GM12874 (cell line): ENCODE data around the gene DHRS2.

Experiments
- TF ChIP-seq, protein P1 (sequence below): IDR thresholded peaks from 2 replicates; pipeline ENCODE4 v1.5.1; 2011; ENCODE audit warnings: low read depth, mild to moderate bottlenecking, control low read depth, low read length, moderate library complexity; ENCODE audit not compliant: insufficient read depth

DHRS2 gene

DNA sequence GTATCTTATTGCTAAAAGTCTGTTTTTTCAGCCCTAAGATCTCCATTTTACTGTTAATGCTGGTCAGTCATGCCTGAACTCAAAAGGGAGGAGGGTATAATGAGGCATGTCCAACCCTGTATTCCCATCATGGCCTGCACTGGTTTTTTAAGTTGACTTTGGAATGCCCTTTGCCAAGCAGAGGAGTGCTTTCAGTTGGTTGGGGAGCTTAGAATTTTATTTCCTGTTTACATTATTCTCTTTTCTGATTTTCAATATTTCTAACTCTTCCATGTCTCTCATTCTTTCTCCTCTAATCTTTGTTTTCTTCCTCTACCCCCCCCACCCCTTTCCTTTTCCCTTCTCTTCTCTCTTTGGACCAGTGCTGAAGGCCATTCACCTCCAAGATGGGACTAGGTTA, 4.9 kb upstream of the DHRS2 start:
- TF ChIP-seq, protein P1, sequence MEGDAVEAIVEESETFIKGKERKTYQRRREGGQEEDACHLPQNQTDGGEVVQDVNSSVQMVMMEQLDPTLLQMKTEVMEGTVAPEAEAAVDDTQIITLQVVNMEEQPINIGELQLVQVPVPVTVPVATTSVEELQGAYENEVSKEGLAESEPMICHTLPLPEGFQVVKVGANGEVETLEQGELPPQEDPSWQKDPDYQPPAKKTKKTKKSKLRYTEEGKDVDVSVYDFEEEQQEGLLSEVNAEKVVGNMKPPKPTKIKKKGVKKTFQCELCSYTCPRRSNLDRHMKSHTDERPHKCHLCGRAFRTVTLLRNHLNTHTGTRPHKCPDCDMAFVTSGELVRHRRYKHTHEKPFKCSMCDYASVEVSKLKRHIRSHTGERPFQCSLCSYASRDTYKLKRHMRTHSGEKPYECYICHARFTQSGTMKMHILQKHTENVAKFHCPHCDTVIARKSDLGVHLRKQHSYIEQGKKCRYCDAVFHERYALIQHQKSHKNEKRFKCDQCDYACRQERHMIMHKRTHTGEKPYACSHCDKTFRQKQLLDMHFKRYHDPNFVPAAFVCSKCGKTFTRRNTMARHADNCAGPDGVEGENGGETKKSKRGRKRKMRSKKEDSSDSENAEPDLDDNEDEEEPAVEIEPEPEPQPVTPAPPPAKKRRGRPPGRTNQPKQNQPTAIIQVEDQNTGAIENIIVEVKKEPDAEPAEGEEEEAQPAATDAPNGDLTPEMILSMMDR: no peak

- TF ChIP-seq, protein P1: peak; percentile 97
Observed at GRCh38 chr14:23631702-23632460, 4.3 kb upstream of the DHRS2 start.

DNA sequence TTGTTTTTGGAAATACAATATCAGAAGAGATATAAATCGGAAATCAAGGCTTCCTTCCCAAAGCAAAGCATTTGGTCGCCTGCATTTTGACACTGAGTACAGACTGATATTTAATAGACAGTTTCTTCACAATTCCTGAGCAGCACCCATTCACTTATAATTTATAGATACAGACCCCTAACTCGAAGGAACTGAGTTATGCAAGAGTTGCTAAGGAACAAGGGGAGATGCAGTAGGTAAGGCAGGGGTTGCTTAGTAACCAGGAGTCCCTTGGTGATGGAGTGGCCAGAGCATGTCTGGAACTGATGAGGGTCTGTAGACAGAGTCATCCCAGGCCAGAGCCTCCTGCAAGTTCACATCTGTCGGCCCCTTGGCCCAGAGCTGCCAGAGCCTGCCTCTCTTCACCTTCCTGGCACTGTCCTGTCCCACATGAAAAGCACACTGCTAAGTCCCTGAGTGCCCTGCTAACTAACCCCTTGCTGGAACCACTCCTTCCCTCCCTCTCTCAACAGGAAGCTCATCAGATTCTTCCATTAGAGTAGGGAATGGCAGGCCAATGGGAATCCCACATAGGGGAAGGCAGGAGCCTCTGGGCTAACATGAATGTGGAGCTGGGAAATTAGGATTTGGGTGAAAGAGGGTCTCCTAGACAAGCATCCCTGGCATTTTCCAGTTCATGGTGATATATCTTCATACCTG, 3.6 kb upstream of the DHRS2 start:
- TF ChIP-seq, protein P1: no peak

DNA sequence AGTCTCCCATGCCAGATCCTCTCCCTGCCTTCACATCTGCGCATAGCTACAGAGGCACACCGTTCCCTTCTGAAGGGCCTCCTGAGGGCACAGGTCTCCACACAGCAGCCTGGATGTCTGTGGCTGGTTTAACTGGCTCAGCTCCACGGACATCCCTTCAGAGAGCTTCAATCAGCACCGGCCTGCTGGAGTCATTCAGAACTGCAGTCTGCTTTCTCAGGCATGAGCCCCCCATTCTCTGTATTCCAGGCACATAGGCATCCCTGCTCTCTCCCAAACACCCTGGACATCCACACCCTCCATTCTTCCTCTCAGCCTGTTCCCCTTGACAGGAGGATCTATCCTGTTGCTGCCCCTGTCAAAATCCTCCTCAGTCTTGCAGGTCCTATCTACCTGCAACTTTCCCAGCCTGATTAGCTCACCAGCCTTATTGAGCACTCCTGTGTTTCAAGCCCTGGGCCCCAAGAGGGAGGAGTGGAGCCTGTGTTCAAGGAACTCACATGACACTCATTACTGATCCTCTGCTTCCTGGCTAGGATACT, 2.9 kb upstream of the DHRS2 start:
- TF ChIP-seq, protein P1: no peak

DNA sequence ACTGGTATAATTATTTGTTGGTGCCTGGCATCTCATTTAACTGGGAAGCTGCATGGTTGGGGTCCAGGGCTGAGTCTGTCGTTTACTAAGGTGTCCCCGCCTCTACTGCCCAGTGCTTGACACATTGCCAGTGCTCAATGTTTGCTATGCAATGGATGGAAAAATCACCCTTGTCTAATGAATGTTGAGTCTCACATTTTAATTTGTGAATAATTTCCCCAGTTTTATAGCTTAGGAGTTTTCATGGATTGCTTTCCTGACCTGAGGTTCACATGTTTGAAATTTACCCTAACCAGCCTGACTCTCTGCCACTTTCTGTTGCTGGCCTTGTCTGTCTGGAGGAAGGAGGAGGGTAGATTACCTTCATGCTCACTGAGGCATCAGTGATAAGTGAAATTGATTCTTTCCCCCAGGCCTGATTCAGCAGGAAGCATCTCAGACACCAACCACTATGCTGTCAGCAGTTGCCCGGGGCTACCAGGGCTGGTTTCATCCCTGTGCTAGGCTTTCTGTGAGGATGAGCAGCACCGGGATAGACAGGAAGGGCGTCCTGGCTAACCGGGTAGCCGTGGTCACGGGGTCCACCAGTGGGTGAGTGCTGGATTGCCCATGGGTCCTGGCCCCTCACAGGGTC, 2.4 kb downstream of the DHRS2 start:
- TF ChIP-seq, protein P1: no peak

DNA sequence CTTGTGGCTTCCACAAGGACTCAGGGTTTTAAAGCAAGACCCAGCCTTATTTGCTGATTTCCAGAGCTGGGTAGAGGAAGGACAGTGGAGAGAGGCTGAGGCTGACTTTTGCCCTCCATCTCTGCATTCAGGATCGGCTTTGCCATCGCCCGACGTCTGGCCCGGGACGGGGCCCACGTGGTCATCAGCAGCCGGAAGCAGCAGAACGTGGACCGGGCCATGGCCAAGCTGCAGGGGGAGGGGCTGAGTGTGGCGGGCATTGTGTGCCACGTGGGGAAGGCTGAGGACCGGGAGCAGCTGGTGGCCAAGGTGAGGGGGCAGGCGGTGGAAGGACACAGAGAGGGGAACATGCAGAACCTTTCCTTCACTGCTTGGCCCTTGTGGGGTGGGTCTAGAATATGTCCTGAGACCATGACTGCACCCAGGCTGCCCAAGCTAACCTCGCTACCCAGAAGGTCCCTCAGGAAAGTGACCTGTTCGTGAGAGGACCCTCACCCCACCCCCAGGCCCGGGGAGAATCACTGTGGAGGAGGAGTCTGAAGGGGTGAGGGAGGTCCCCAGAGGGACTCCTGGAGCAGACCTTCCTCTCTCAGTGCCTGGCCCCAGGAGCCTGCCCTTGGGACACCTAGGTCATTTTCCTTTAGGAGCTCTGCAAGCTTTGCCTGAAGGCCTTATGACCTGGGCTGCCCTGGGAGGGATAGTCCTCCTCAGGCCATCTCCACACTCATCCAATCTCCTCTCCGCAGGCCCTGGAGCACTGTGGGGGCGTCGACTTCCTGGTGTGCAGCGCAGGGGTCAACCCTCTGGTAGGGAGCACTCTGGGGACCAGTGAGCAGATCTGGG, 3.1 kb downstream of the DHRS2 start:
- TF ChIP-seq, protein P1: no peak
